ENCODE data around the gene CRIP1. TPM values are rescaled to one million over a fixed set of nuclear protein-coding genes. Genes with fewer than 3 reads are reported as not detected.

Gene CRIP1
- total and polyA plus RNA-seq, 8 donors: 3.5 to 149 (median 60.1) TPM; not detected in 1

DNA sequence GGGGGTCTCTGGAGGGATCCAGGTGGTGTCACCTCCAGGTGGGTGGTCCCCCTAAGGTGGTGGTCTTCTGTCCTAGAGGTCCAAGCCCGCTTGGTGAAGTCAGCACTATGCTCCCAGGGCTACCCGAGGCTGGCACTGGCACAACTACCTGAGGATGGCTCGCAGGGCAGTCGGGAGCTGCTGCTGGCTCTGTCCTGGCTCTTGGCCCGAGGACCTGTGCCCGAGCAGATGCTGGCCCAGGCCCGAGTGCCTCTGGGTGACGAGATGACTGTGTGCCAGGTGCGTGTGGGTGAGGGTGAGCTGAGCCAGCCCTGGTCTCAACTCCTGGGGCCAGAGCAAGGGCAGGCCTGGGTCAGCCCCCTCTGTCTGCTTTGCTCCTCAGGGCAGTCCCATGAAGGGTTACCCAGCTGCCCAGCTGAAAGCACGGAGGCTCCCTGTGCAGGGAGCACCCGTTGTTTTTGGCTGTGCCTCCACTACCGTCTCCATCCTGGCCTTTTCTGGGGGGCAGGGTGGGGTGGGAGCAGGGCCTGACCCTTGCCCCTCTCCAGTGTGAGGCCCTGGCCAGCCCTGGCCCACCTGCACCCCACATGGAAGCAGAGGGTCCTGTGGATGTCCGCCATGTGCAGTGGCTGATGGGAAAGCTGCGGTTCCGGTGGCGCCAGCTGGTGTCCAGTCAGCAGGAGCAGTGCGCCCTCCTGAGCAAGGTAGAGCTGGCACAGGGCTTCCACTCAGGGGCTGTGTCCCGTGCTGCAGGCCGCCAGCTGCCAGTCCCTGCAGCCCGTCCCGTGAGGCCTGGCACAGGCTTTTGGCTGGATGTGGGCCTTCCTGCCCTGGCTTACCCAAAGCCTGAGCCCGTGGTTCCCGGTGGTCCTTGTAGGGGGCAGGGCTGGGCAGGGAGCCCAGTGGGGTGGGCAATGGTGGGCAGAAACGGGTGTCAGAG, 5.6 kb downstream of the CRIP1 start:
- WGBS, 5 donors: 79 to 92% (median 85%) methylated on average over 9 to 24 of the region's 24 CpGs
- intact Hi-C loops (cut with DNase I; ENCODE audit: low total_unique reads): no loop called here
- H3K4me3 ChIP-seq: peak overlapping the region in 2 of 4 donors; percentile 62 to 91

DNA sequence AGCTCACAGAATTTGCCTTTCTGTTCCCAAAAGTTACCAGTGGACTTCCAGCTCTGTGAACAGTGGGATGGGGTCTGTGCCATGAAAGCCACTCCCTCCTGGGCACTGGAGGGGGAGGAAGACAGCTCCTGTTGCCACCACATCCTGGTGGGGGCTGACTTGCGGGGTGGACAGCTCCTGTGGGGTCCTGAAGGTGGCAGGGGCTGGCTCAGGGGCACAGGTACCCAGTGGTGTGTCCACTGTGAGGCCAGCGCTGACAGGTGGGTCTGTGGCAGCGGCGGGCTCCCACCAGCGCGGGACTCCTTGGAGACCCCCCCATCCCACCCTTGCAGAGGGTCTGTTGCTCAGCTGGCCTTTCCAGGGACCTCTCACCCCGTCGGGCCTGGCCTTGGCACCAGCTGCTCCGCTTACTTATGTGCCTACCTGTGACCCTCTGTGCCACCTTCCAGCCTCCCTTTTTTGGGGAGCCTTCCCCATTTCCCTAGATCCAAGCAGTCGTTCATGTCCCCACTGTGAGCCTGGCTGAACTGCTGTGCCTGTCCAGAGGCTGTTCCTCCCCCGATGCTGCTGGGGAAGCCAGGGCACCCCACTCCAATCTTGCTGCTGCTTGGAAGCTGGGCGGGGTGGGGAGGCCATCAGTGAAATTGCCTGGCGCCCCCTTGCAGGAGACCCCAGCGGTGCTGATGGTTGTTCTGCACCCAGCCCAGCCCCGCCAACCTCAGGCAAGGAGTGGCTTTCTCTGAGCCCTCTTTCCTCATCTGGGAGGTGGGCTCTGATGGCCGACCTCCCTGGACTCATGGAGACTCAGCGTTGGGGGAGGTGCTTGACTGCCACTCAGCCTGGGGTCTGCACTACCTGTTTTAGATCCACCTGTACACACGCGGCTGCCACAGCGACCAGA, 6.5 kb downstream of the CRIP1 start:
- peak in 1 of 2 donors; percentile 27 for DNase-seq
- no peak for TF ChIP-seq EP300 (IDR thresholded peaks at IDR 0.05)
- TF ChIP-seq POLR2AphosphoS5 (IDR thresholded peaks at IDR 0.05): no peak
- no peak for TF ChIP-seq POLR2A (IDR thresholded peaks at IDR 0.05)
- TF ChIP-seq, protein P1, sequence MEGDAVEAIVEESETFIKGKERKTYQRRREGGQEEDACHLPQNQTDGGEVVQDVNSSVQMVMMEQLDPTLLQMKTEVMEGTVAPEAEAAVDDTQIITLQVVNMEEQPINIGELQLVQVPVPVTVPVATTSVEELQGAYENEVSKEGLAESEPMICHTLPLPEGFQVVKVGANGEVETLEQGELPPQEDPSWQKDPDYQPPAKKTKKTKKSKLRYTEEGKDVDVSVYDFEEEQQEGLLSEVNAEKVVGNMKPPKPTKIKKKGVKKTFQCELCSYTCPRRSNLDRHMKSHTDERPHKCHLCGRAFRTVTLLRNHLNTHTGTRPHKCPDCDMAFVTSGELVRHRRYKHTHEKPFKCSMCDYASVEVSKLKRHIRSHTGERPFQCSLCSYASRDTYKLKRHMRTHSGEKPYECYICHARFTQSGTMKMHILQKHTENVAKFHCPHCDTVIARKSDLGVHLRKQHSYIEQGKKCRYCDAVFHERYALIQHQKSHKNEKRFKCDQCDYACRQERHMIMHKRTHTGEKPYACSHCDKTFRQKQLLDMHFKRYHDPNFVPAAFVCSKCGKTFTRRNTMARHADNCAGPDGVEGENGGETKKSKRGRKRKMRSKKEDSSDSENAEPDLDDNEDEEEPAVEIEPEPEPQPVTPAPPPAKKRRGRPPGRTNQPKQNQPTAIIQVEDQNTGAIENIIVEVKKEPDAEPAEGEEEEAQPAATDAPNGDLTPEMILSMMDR (IDR thresholded peaks at IDR 0.05): no peak
- 80 to 91% (median 88%) methylated on average over 15 to 20 of the region's 20 CpGs for WGBS, 5 donors
- no peaks in the 10 kb centered on the region for H3K9me3 ChIP-seq
- H3K36me3 ChIP-seq: peaks cover 0 to under 1% (median 0%) of the 10 kb centered on the region in 4 donors
- H3K27me3 ChIP-seq: peaks cover 0 to 8% (median 0%) of the 10 kb centered on the region in 3 donors
- H3K4me3 ChIP-seq: no peak overlapping the region
- intact Hi-C loops (cut with DNase I; ENCODE audit: low total_unique reads): no loop called here
- H3K4me1 ChIP-seq: peaks cover 18 to 39% (median 36%) of the 10 kb centered on the region in 4 donors
- no peak overlapping the region for H3K27ac ChIP-seq

More for the DNA sequence above, 5.6 kb downstream of the CRIP1 start:
- H3K9me3 ChIP-seq: no peaks in the 10 kb centered on the region
- TF ChIP-seq, protein P1 (IDR thresholded peaks at IDR 0.05): no peak
- TF ChIP-seq POLR2AphosphoS5 (IDR thresholded peaks at IDR 0.05) (no peak), EP300 (IDR thresholded peaks at IDR 0.05) (no peak), POLR2A (IDR thresholded peaks at IDR 0.05) (no peak)
- H3K27ac ChIP-seq: peak overlapping the region in 3 of 5 donors; percentile 95 to 97 (median 97)
- H3K36me3 ChIP-seq: no peaks in the 10 kb centered on the region
- H3K27me3 ChIP-seq: peaks cover 0 to 17% (median under 1%) of the 10 kb centered on the region in 3 donors
- peak in 1 of 2 donors; percentile 56 for DNase-seq
- peaks cover 27 to 49% (median 45%) of the 10 kb centered on the region in 4 donors for H3K4me1 ChIP-seq

DNA sequence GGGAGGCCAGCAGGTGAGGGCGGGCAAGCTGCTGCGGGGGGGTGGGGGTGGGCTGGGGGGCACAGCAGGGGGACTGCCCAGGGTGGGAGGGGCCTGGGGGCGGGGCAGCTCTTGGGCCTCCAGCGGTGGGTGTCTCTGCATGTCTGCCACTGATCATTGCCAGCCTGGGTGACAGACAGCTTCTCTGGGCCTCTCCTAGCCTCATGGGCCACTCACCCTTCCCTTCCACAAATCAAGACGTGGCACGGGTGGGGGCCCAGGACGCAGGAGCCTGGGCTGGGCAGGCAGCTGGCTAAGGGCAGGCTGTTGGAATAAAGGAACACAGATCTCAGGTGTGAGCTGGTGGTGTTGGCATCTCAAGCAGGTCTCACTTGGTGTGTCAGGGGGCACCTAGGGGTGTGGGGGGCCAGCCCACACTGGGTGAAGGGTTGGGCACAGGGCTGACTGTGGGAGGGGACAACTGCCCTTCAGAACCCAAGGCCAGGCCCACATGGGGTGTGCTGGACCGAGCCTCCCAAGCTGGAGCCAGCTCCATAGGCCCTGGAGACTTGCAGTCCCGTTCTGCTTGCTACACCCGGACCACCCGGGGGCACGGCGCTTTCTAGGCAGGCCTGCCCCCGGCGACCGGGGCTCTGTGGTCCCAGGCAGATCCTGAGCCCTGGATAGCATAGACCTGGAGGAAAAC, 7.4 kb downstream of the CRIP1 start:
- peaks cover 9 to 31% (median 27%) of the 10 kb centered on the region in 4 donors for H3K4me1 ChIP-seq
- no peaks in the 10 kb centered on the region for H3K9me3 ChIP-seq
- no peaks in the 10 kb centered on the region for H3K27me3 ChIP-seq
- intact Hi-C loops (cut with DNase I; ENCODE audit: low total_unique reads): no loop called here
- peak in 1 of 2 donors; percentile 16 for DNase-seq
- H3K27ac ChIP-seq: no peak overlapping the region
- peaks cover 0 to 9% (median 0%) of the 10 kb centered on the region in 4 donors for H3K36me3 ChIP-seq
- H3K4me3 ChIP-seq: no peak overlapping the region
- TF ChIP-seq, protein P1 (IDR thresholded peaks at IDR 0.05): no peak
- TF ChIP-seq EP300 (IDR thresholded peaks at IDR 0.05): no peak
- TF ChIP-seq POLR2A (IDR thresholded peaks at IDR 0.05): no peak
- TF ChIP-seq POLR2AphosphoS5 (IDR thresholded peaks at IDR 0.05): no peak
- WGBS, 5 donors: 90 to 98% (median 90%) methylated on average over 8 to 16 of the region's 16 CpGs

Data from stomach (tissue), 9 donors.